H1 (cell line): Measurements from ENCODE around the gene ABCC11. TPM values are rescaled to one million over a fixed set of nuclear protein-coding genes. Genes with fewer than 3 reads are reported as not detected.

Experiments
- CTCF ChIA-PET: fragments of 300-600 bp; sonication (Branson Sonifier 250); formaldehyde crosslinking; loops from one replicate; lab custom pipeline; 2021; ENCODE audit not compliant: partially characterized antibody; lab: Charles Lee
- POLR2A ChIA-PET: fragments of 300-600 bp; sonication (Branson Sonifier 250); formaldehyde crosslinking; loops from one replicate; lab custom pipeline; 2021; ENCODE audit warnings: inconsistent platforms; ENCODE audit not compliant: partially characterized antibody; lab: Charles Lee
- DNase-seq, 2 experiments: peaks; one replicate each; pipeline versions ENCODE4 v3.0.0 to v3.0.0-alpha.2; 2010 to 2022; ENCODE audit warnings: low spot score in 2 of 2, low read depth in 1 of 2, mixed read lengths in 1 of 2
- FAIRE-seq: peaks from 2 replicates; lab custom pipeline; 2011; peaks lifted over from hg19 to GRCh38; lab: Jason Lieb, UNC
- H2AFZ ChIP-seq: 2 replicates; pipeline ENCODE4 v1.8.1; 2012; ENCODE audit warnings: low read length, inconsistent platforms
- H2AK5ac ChIP-seq: 2 replicates; pipeline ENCODE4 v1.6.1; 2013; ENCODE audit warnings: low read depth, low read length
- H2BK120ac ChIP-seq: replicated peaks from 2 replicates; pipeline ENCODE3; 2013; ENCODE audit warnings: low read depth, low read length, inconsistent platforms
- H2BK12ac ChIP-seq: 2 replicates; pipeline ENCODE4 v1.6.1; 2013; ENCODE audit warnings: low read depth, low read length
- H2BK15ac ChIP-seq: 2 replicates; pipeline ENCODE4 v1.6.1; 2013; ENCODE audit warnings: low read length
- H2BK20ac ChIP-seq: 2 replicates; pipeline ENCODE4 v1.6.1; 2013; ENCODE audit warnings: low read length
- H2BK5ac ChIP-seq: 2 replicates; pipeline ENCODE4 v1.6.1; 2013; ENCODE audit warnings: low read depth, low read length
- H3K14ac ChIP-seq: 2 replicates; pipeline ENCODE4 v1.6.1; 2013; ENCODE audit warnings: inconsistent platforms; ENCODE audit not compliant: insufficient read length
- H3K18ac ChIP-seq: 2 replicates; pipeline ENCODE4 v1.6.1; 2013; ENCODE audit warnings: low read length; ENCODE audit errors: extremely low read depth
- H3K23ac ChIP-seq: 2 replicates; pipeline ENCODE4 v1.6.1; 2013; ENCODE audit warnings: inconsistent platforms; ENCODE audit not compliant: insufficient read length
- H3K23me2 ChIP-seq: 2 replicates; pipeline ENCODE4 v1.6.1; 2013; ENCODE audit warnings: low read depth, low read length
- H3K27ac ChIP-seq: 2 replicates; pipeline ENCODE4 v1.6.1; 2011; ENCODE audit warnings: low read depth, low read length, inconsistent platforms
- H3K27me3 ChIP-seq, 4 experiments: replicated peaks in 1 of 4; 1 replicate in 1 of 4; 2 replicates in 3 of 4; pipeline versions ENCODE4 v1.6.1 to v1.8.1; 2011 to 2013; ENCODE audit warnings: low read length in 3 of 4, mild to moderate bottlenecking in 3 of 4, inconsistent platforms in 2 of 4, mixed read lengths in 2 of 4, moderate library complexity in 1 of 4; ENCODE audit not compliant: control insufficient read depth in 3 of 4, insufficient read depth in 3 of 4; ENCODE audit errors: extremely low read depth in 1 of 4
- H3K36me3 ChIP-seq, 4 experiments: 2 replicates each; pipeline versions ENCODE4 v1.6.1 to v1.8.1; 2011 to 2013; ENCODE audit warnings: mild to moderate bottlenecking in 4 of 4, low read length in 3 of 4, moderate library complexity in 2 of 4, control low read depth in 1 of 4, inconsistent platforms in 1 of 4; ENCODE audit not compliant: insufficient read depth in 4 of 4, control insufficient read depth in 2 of 4
- H3K4ac ChIP-seq: replicated peaks from 2 replicates; pipeline ENCODE3; 2013; ENCODE audit warnings: low read length, low read depth, mixed read lengths, inconsistent platforms; ENCODE audit not compliant: insufficient read length
- H3K4me1 ChIP-seq, 4 experiments: replicated peaks in 1 of 4; 1 replicate in 1 of 4; 2 replicates in 3 of 4; pipeline versions ENCODE4 v1.6.1 to v1.8.1; 2011 to 2013; ENCODE audit warnings: low read length in 3 of 4, inconsistent platforms in 2 of 4, mixed read lengths in 1 of 4; ENCODE audit not compliant: insufficient read depth in 4 of 4, control insufficient read depth in 3 of 4
- H3K4me2 ChIP-seq, 2 experiments: 2 replicates each; pipeline versions ENCODE4 v1.6.1 to v1.8.1; 2011 to 2013; ENCODE audit warnings: low read depth in 2 of 2, low read length in 2 of 2, control low read depth in 1 of 2, inconsistent platforms in 1 of 2, mild to moderate bottlenecking in 1 of 2; ENCODE audit not compliant: insufficient read depth in 1 of 2
- H3K4me3 ChIP-seq, 4 experiments: fragments of 200-600, 300-600 bp in 1 of 4; sonication (generic), shearing (Covaris generic), sonication (Bioruptor Twin) in 1 of 4; 2 replicates each; pipeline versions ENCODE4 v1.5.1 to v1.8.1; 2011 to 2016; ENCODE audit warnings: low read length in 4 of 4, low read depth in 3 of 4, control low read depth in 2 of 4, inconsistent platforms in 2 of 4, mild to moderate bottlenecking in 2 of 4, mixed read lengths in 1 of 4, moderate library complexity in 1 of 4; ENCODE audit not compliant: insufficient read depth in 2 of 4; ENCODE audit errors: extremely low read depth in 1 of 4
- H3K56ac ChIP-seq: replicated peaks from 2 replicates; pipeline ENCODE3; 2013; ENCODE audit warnings: low read depth, mild to moderate bottlenecking, mixed read lengths, low read length, inconsistent platforms; ENCODE audit not compliant: insufficient read length
- H3K79me1 ChIP-seq: 2 replicates; pipeline ENCODE4 v1.6.1; 2013; ENCODE audit warnings: low read depth, low read length, control low read depth
- H3K79me2 ChIP-seq, 2 experiments: 2 replicates each; pipeline versions ENCODE4 v1.6.1 to v1.8.1; 2012 to 2013; ENCODE audit warnings: low read length in 2 of 2, mild to moderate bottlenecking in 2 of 2, inconsistent platforms in 1 of 2; ENCODE audit not compliant: insufficient read depth in 2 of 2, control insufficient read depth in 1 of 2
- H3K9ac ChIP-seq, 4 experiments: replicated peaks in 1 of 4; 1 replicate in 1 of 4; 2 replicates in 3 of 4; pipeline versions ENCODE4 v1.6.1 to v1.8.1; 2011 to 2013; ENCODE audit warnings: low read depth in 3 of 4, low read length in 3 of 4, control low read depth in 2 of 4, mild to moderate bottlenecking in 2 of 4, moderate library complexity in 2 of 4, inconsistent platforms in 1 of 4; ENCODE audit errors: extremely low read depth in 1 of 4
- H3K9me3 ChIP-seq, 2 experiments: 2 replicates each; pipeline versions ENCODE4 v1.6.1 to v1.8.1; 2012 to 2013; ENCODE audit warnings: mild to moderate bottlenecking in 2 of 2, moderate library complexity in 2 of 2, control low read depth in 1 of 2, inconsistent platforms in 1 of 2, low read depth in 1 of 2, low read length in 1 of 2, mixed read lengths in 1 of 2; ENCODE audit not compliant: insufficient read depth in 2 of 2
- H4K20me1 ChIP-seq, 2 experiments: replicated peaks in 1 of 2; 2 replicates each; pipeline versions ENCODE3 to v1.8.1; 2011 to 2013; ENCODE audit warnings: inconsistent platforms in 2 of 2, low read length in 2 of 2, mild to moderate bottlenecking in 1 of 2; ENCODE audit not compliant: insufficient read depth in 2 of 2, control insufficient read depth in 1 of 2
- H4K5ac ChIP-seq: 2 replicates; pipeline ENCODE4 v1.6.1; 2013; ENCODE audit warnings: low read length, low read depth, mixed read lengths, inconsistent platforms; ENCODE audit not compliant: insufficient read length
- H4K8ac ChIP-seq: 2 replicates; pipeline ENCODE4 v1.8.0; 2013; ENCODE audit warnings: mild to moderate bottlenecking, moderate library complexity, low read length, inconsistent platforms; ENCODE audit not compliant: insufficient read depth; ENCODE audit errors: extremely low read depth
- H4K91ac ChIP-seq: replicated peaks from 2 replicates; pipeline ENCODE3; 2013; ENCODE audit warnings: low read length, mixed read lengths, inconsistent platforms; ENCODE audit not compliant: insufficient read length
- BCL11A ChIP-seq, 2 experiments: IDR thresholded peaks; one replicate each; pipeline ENCODE4 v1.6.1; 2011; ENCODE audit warnings: low read depth in 2 of 2, low read length in 2 of 2, mild to moderate bottlenecking in 2 of 2
- EP300 ChIP-seq, 2 experiments: IDR thresholded peaks; 1 replicate in 1 of 2; 2 replicates in 1 of 2; pipeline ENCODE4 v1.6.1; 2011 to 2012; ENCODE audit warnings: low read depth in 2 of 2, low read length in 2 of 2, mild to moderate bottlenecking in 2 of 2, borderline replicate concordance in 1 of 2, inconsistent platforms in 1 of 2, moderate library complexity in 1 of 2
- GTF2F1 ChIP-seq: IDR thresholded peaks from 2 replicates; pipeline ENCODE4 v1.6.1; 2012; ENCODE audit warnings: low read depth, low read length, improper control_type of control experiment, borderline replicate concordance
- JUND ChIP-seq: IDR thresholded peaks from 2 replicates; pipeline ENCODE4 v1.6.1; 2011; ENCODE audit warnings: mild to moderate bottlenecking, improper control_type of control experiment, low read length
- KDM4A ChIP-seq: IDR thresholded peaks from one replicate; pipeline ENCODE4 v1.7.1; 2012; ENCODE audit warnings: low read depth, mild to moderate bottlenecking, moderate library complexity, low read length, inconsistent platforms; ENCODE audit not compliant: severe bottlenecking
- NANOG ChIP-seq: IDR thresholded peaks from 2 replicates; pipeline ENCODE4 v1.6.1; 2011; ENCODE audit warnings: low read length, low read depth, mild to moderate bottlenecking, inconsistent platforms; ENCODE audit not compliant: insufficient read depth, poor library complexity, severe bottlenecking
- POU5F1 ChIP-seq: IDR thresholded peaks from 2 replicates; pipeline ENCODE4 v1.6.1; 2011; ENCODE audit warnings: low read depth, mild to moderate bottlenecking, low read length, moderate library complexity
- RBBP5 ChIP-seq: IDR thresholded peaks from 2 replicates; pipeline ENCODE4 v1.7.1; 2012; ENCODE audit warnings: low read depth, mild to moderate bottlenecking, inconsistent platforms, low read length, moderate library complexity, borderline replicate concordance
- RXRA ChIP-seq: IDR thresholded peaks from 2 replicates; pipeline ENCODE4 v1.6.1; 2011; ENCODE audit warnings: low read depth, mild to moderate bottlenecking, low read length, moderate library complexity; ENCODE audit not compliant: insufficient read depth
- SP1 ChIP-seq: IDR thresholded peaks from 2 replicates; pipeline ENCODE4 v1.6.1; 2011; ENCODE audit warnings: low read depth, low read length
- TCF12 ChIP-seq: IDR thresholded peaks from 2 replicates; pipeline ENCODE4 v1.6.1; 2011; ENCODE audit warnings: low read depth, mild to moderate bottlenecking, low read length
- ZNF274 ChIP-seq: IDR thresholded peaks from 2 replicates; pipeline ENCODE4 v1.7.0; 2012; ENCODE audit warnings: low read length, borderline replicate concordance; ENCODE audit errors: extremely low read depth
- WGBS, 2 experiments: shearing (Covaris generic) in 1 of 2; methylation state at CpG; one replicate each; pipeline versions ENCODE4 v1.1.6 to v1.1.7; 2013 to 2015; ENCODE audit warnings: low lambda C conversion rate in 2 of 2, mixed read lengths in 2 of 2, inconsistent platforms in 1 of 2, low coverage in 1 of 2, missing lambda C conversion rate in 1 of 2; ENCODE audit not compliant: insufficient replicate concordance in 2 of 2, insufficient coverage in 1 of 2, insufficient read length in 1 of 2; ENCODE audit errors: extremely low coverage in 1 of 2, missing lambda C conversion rate in 1 of 2; 5-methylcytosine and 5-hydroxymethylcytosine counted together
- polyA plus RNA-seq, 7 experiments: library from polyadenylated mRNA; depleted of rRNA in 3 of 7; stranded (reverse) in 5 of 7; unstranded in 2 of 7; fragments of >200 nt in 5 of 7; fragments of 200-250 nt in 2 of 7; gene quantifications; 1 replicate in 5 of 7; 2 replicates in 1 of 7; 4 replicates in 1 of 7; pipeline versions ENCODE4 v1.2.1 to v1.2.3, GENCODE V29; 2011 to 2013; ENCODE audit warnings: missing spikeins in 2 of 7, mixed read lengths in 2 of 7
- total RNA-seq: library from RNA; stranded (reverse); fragmentation: NEBNext Ultra II Directional; extraction: Animal tissue kit (Norgen Biotek cat#: 25700); gene quantifications from 2 replicates; pipeline ENCODE4 v1.2.1, GENCODE V29; 2021
- TF ChIP-seq, protein P1 (sequence below): IDR thresholded peaks from 2 replicates; pipeline ENCODE4 v1.6.1; 2012; ENCODE audit warnings: inconsistent platforms

ABCC11 gene
- total and polyA plus RNA-seq, 2 of the 8 experiments (the other 6 are each of a cell fraction or from before 2014, with no cell fraction given), result 0.06 TPM; not detected in 1

- H3K14ac ChIP-seq, result no peak overlapping the region
- no peak overlapping the region for H2AFZ ChIP-seq
- H3K4me1 ChIP-seq, result no peaks in the 10 kb centered on the region; a peak in 1 of 7 replicates
- no peaks in the 10 kb centered on the region for H3K36me3 ChIP-seq
- H3K56ac ChIP-seq, result no peak overlapping the region
- H3K18ac ChIP-seq, result no peak overlapping the region
- H4K5ac ChIP-seq, result no peak overlapping the region
- CTCF ChIA-PET, result interaction anchor here (0.7 kb wide), 1 partner anchor 12 kb away, joined by 4 read pairs; no protein-coding TSS in a partner anchor
- no peak overlapping the region for H2BK5ac ChIP-seq
- no peaks in the 10 kb centered on the region for H3K79me2 ChIP-seq
- H3K4me3 ChIP-seq, result no peak overlapping the region
- no peak overlapping the region for H3K4me2 ChIP-seq
- no peaks in the 10 kb centered on the region for H3K9me3 ChIP-seq
- no peaks in the 10 kb centered on the region for H3K79me1 ChIP-seq
- no peak overlapping the region for H4K8ac ChIP-seq
- no peak for TF ChIP-seq NANOG
- no peak for TF ChIP-seq RBBP5
- TF ChIP-seq GTF2F1, result no peak
- no peak for TF ChIP-seq JUND
- no peak for TF ChIP-seq TCF12
- TF ChIP-seq ZNF274, result no peak
- TF ChIP-seq BCL11A (IDR thresholded peaks at IDR 0.05; ENCODE audit: low read depth in 2 of 2, low read length in 2 of 2), result no peak
- TF ChIP-seq SP1, result no peak
- no peak for TF ChIP-seq EP300 (IDR thresholded peaks at IDR 0.05; ENCODE audit: borderline replicate concordance in 1 of 2, low read depth in 2 of 2, low read length in 2 of 2)
- no peak for TF ChIP-seq KDM4A
- TF ChIP-seq RXRA, result no peak
- TF ChIP-seq POU5F1, result no peak
- TF ChIP-seq, protein P1, sequence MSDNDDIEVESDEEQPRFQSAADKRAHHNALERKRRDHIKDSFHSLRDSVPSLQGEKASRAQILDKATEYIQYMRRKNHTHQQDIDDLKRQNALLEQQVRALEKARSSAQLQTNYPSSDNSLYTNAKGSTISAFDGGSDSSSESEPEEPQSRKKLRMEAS, result no peak
- no peaks in the 10 kb centered on the region for H3K23me2 ChIP-seq
- no peak for DNase-seq
- POLR2A ChIA-PET, result no interaction called here
- H4K20me1 ChIP-seq, result no peaks in the 10 kb centered on the region
- no peak overlapping the region for H3K9ac ChIP-seq
- no peak overlapping the region for H2BK15ac ChIP-seq
- H3K27me3 ChIP-seq, result no peaks in the 10 kb centered on the region
- H3K4ac ChIP-seq, result no peak overlapping the region
- H2BK12ac ChIP-seq, result no peak overlapping the region
- no peak overlapping the region for H2BK20ac ChIP-seq
- no peak overlapping the region for H2AK5ac ChIP-seq
- H2BK120ac ChIP-seq, result no peak overlapping the region
- H3K27ac ChIP-seq, result no peak overlapping the region
- FAIRE-seq, result no peak
- H3K23ac ChIP-seq, result no peak overlapping the region
- 90% methylated on average over 6 of the region's 6 CpGs; no CpG with 5 or more reads in 1 of the 2 experiments for WGBS, 2 experiments
- no peak overlapping the region for H4K91ac ChIP-seq
These were observed 36.6 kb downstream of the ABCC11 start for GRCh38 chr16:48210747-48211146.
